HG02970 (cell line): Measurements from ENCODE around the gene SRD5A3.

Source experiments
- ATAC-seq: cut with Tn5 transposase; IDR thresholded peaks from one replicate; pipeline ENCODE4 v1.9.1; 2021; ENCODE audit warnings: mild to moderate bottlenecking, moderate library complexity, moderate number of reproducible peaks; ENCODE audit not compliant: unreplicated experiment, low FRiP score

Gene SRD5A3

DNA sequence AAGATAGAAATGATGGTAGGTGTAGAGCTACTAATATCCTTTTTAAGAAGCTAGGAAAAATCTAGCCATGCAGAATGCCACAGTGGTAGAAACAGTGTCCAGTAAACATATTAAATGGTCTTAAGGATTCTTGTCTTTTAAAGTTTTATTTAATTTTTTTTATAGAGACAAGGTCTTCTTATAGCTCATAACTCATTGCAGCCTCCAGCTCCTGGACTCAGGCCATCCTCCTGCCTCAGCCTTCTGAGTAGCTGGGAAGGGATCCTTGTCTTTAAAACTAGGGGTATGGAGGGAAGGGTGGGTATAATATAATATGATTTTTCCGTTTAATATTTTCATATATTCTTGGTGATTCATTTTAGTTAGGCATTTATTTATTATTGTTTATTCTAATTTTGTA, 53.5 kb downstream of the SRD5A3 start:
- no peak for ATAC-seq

- ATAC-seq = no peak
Measured at GRCh38 chr4:55405073-55405472, 59.0 kb downstream of the SRD5A3 start.

DNA sequence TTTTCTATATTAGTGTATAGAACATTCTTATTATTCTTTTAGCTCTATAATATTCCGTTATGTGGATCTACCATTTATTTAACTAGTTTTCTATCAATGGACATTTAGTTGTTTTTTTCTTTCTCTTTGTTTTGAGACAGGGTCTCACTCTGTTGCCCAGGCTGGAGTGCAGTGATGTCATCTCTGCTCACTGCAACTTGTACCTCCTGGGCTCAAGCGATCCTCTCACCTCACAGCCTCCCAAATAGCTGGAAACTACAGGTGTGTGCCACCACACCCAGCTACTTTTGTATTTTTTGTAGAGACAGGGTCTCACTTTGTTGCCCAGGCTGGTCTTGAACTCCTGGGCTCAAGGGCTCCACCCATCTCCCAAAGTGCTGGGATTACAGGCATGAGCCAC, 60.5 kb downstream of the SRD5A3 start:
- no peak for ATAC-seq

GRCh38 chr4:55407119-55407518, 61.1 kb downstream of the SRD5A3 start:
- no peak for ATAC-seq

GRCh38 chr4:55407764-55408163, 61.7 kb downstream of the SRD5A3 start:
- ATAC-seq = no peak

DNA sequence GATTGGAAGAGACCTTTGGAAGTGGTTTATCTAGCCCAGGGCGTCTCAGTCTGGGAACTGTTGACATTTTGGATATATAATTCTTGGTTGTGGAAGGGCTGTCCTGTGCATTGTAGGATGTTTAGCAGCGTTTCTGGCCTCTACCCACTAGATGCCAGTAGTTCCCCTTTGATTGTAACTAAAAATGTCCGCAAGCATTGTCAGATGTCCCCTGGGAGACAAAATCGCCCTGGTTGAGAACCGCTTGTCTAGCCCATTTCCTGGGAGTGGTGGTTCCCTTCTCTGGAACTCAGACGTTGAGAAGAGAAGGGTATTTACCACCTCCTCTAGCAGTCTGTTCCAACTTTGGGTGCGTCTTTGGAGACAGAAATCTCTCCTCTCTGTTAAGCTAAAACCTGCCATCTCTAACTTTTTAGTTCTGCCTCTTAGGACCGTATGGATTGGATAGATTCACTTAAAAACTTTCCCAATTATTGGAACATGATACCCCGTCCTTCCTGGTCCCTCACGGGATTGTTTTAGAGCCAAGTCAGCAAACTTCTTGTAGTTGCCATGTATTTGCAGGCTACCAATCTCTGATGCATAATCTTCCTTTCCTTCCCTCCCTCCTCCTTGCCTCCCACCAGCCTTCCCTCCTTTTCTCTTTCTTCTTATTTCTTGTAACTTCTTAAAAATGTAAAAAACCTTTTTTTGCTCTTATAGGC, 63.6 kb downstream of the SRD5A3 start:
- ATAC-seq = no peak

- no peak for ATAC-seq
Measured at GRCh38 chr4:55410431-55410830, 64.4 kb downstream of the SRD5A3 start.

DNA sequence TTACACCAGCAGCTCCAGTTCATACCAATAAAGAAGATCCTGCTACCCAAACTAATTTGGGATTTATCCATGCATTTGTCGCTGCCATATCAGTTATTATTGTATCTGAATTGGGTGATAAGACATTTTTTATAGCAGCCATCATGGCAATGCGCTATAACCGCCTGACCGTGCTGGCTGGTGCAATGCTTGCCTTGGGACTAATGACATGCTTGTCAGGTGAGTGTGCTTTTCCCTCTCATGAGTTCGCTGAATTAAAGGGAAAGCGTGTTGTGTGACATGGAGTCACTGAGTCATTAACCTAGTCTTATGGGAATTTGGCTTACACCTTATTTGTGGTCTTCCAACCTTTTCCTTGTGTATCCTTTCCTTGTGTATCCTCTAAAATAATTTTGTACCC, 65.6 kb downstream of the SRD5A3 start:
- ATAC-seq = no peak

DNA sequence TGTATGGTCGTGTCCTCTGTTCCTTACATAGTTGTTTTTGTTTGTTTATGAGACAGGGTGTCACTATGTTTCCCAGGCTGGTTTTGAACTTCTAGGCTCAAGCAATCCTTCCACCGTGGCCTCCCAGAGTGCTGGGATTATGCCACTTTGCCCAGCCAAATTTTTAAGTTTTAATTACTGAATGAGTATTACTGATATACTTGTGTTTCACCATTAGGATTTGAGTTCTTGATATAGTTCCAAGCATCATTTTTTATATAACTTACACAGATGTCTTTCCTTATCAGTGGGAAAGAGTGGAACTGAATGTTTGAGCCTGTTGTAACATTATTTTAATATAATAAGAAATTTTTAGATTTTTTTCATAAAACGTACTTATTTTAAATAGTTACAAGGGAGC, 70.1 kb downstream of the SRD5A3 start:
- no peak for ATAC-seq
